ENCODE data around the gene SSC4D. TPM values are rescaled to one million over a fixed set of nuclear protein-coding genes. Genes with fewer than 3 reads are reported as not detected.
"Not testable (repeated sequence)": the region's sequence is repeated elsewhere in the genome, so short reads cannot be mapped to it uniquely, and the experiment has no call there.

SSC4D gene
- total RNA-seq, 1 donor from 2014 or later, result 6.0 TPM

GRCh38 chr7:76368190-76368589 is 41.3 kb downstream of the SSC4D start:
- peaks cover 14% of the 10 kb centered on the region for H3K4me1 ChIP-seq (ENCODE audit: insufficient read depth, low read length)
- Mint-ChIP-seq H3K27ac (ENCODE audit: unreplicated experiment) (peak overlapping the region; percentile 34), H3K36me3 (ENCODE audit: low read depth, unreplicated experiment) (no peaks in the 10 kb centered on the region), H3K9me3 (ENCODE audit: unreplicated experiment) (no peaks in the 10 kb centered on the region), H3K4me1 (ENCODE audit: low read depth, unreplicated experiment) (peaks cover 16% of the 10 kb centered on the region), H3K4me3 (ENCODE audit: unreplicated experiment) (no peak overlapping the region), H3K27me3 (ENCODE audit: low read depth, unreplicated experiment) (peaks cover 2% of the 10 kb centered on the region)
- no peaks in the 10 kb centered on the region for H3K27me3 ChIP-seq (ENCODE audit: insufficient read depth, low read length)
- no peaks in the 10 kb centered on the region for H3K79me2 ChIP-seq (ENCODE audit: insufficient read depth, low read length)
- no peak overlapping the region for H2AFZ ChIP-seq (ENCODE audit: low read depth, low read length)
- no peak overlapping the region for H3K4me3 ChIP-seq (ENCODE audit: insufficient read depth, low read depth, low read length)
- H3K36me3 ChIP-seq (ENCODE audit: insufficient read depth, low read length), result no peaks in the 10 kb centered on the region
- no peaks in the 10 kb centered on the region for H3K9me3 ChIP-seq (ENCODE audit: insufficient read depth, low read depth, low read length)
- no peak overlapping the region for H3K4me2 ChIP-seq (ENCODE audit: low read length)
- no peak overlapping the region for H3K9ac ChIP-seq (ENCODE audit: low read length)
- DNase-seq (ENCODE audit: low read depth), result no peak
- no peak for TF ChIP-seq EZH2 (IDR thresholded peaks at IDR 0.05; ENCODE audit: insufficient read depth, low read length)
- no peak for TF ChIP-seq CTCF (IDR thresholded peaks at IDR 0.05; ENCODE audit: insufficient read depth, low read depth, low read length)
- H3K27ac ChIP-seq (ENCODE audit: low read depth, low read length), result no peak overlapping the region
- no peaks in the 10 kb centered on the region for H4K20me1 ChIP-seq (ENCODE audit: insufficient read depth, low read length)
- no peak for FAIRE-seq

DNA sequence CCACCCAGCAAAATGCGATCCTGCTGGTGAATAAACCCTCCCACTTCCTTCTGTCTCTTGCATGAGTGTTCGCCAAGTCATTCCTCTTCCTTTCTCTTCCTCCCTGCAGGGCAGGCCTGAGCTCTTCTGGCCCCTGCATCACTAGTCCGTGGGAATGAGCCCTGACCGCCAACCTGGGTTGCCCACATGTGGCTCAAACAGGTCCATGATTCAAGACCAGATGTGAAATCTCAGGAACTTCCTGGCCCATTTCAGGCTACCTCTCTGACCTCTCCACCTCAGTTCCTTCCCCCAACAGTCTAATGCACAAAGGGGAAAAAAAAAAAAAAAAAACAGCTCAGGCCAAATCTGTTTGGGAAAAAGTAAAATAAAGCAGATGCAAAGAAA is 45.3 kb downstream of the SSC4D start:
- peak overlapping the region; percentile 97 for H2AFZ ChIP-seq (ENCODE audit: low read depth, low read length)
- Mint-ChIP-seq H3K36me3 (ENCODE audit: low read depth, unreplicated experiment) (no peaks in the 10 kb centered on the region), H3K4me3 (ENCODE audit: unreplicated experiment) (peak overlapping the region; percentile 61), H3K4me1 (ENCODE audit: low read depth, unreplicated experiment) (peaks cover 15% of the 10 kb centered on the region), H3K27ac (ENCODE audit: unreplicated experiment) (peak overlapping the region; percentile 95), H3K27me3 (ENCODE audit: low read depth, unreplicated experiment) (no peaks in the 10 kb centered on the region), H3K9me3 (ENCODE audit: unreplicated experiment) (no peaks in the 10 kb centered on the region)
- H3K4me1 ChIP-seq (ENCODE audit: insufficient read depth, low read length), result peaks cover 20% of the 10 kb centered on the region
- peak overlapping the region; percentile 82 for H3K4me2 ChIP-seq (ENCODE audit: low read length)
- DNase-seq (ENCODE audit: low read depth), result peak; percentile 70
- H4K20me1 ChIP-seq (ENCODE audit: insufficient read depth, low read length), result no peaks in the 10 kb centered on the region
- no peaks in the 10 kb centered on the region for H3K79me2 ChIP-seq (ENCODE audit: insufficient read depth, low read length)
- H3K9me3 ChIP-seq (ENCODE audit: insufficient read depth, low read depth, low read length), result no peaks in the 10 kb centered on the region
- no peak for FAIRE-seq
- TF ChIP-seq CTCF (IDR thresholded peaks at IDR 0.05; ENCODE audit: insufficient read depth, low read depth, low read length) (no peak), EZH2 (IDR thresholded peaks at IDR 0.05; ENCODE audit: insufficient read depth, low read length) (no peak)
- H3K9ac ChIP-seq (ENCODE audit: low read length), result peak overlapping the region; percentile 63
- H3K27me3 ChIP-seq (ENCODE audit: insufficient read depth, low read length), result no peaks in the 10 kb centered on the region
- H3K27ac ChIP-seq (ENCODE audit: low read depth, low read length), result peak overlapping the region; percentile 93
- peak overlapping the region; percentile 19 for H3K4me3 ChIP-seq (ENCODE audit: insufficient read depth, low read depth, low read length)
- H3K36me3 ChIP-seq (ENCODE audit: insufficient read depth, low read length), result no peaks in the 10 kb centered on the region

DNA sequence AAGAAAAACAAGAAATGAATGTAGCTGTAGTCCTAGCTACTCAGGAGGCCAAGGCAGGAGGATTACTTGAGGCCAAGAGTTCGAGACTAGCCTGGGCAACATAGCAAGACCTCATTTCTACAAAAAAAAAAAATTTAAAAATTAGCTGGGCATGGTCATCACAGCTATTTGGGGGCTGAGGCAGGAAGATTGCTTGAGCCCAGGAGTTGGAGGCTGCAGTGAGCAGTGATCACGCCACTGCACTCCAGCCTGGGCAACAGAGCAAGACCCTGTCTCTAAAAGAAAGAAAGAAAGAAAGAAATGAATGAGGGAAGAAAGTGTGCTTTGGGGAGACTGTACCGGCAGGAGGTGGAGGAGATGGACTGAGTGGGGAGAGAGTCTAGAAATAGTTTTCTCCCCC is 45.7 kb downstream of the SSC4D start:
- H3K4me1 ChIP-seq (ENCODE audit: insufficient read depth, low read length), result peaks cover 20% of the 10 kb centered on the region
- H3K4me2 ChIP-seq (ENCODE audit: low read length), result peak overlapping the region; percentile 82

More for the DNA sequence above, 45.7 kb downstream of the SSC4D start:
- Mint-ChIP-seq H3K4me1 (ENCODE audit: low read depth, unreplicated experiment) (peaks cover 15% of the 10 kb centered on the region), H3K27ac (ENCODE audit: unreplicated experiment) (peak overlapping the region; percentile 95)
- peak overlapping the region; percentile 97 for H2AFZ ChIP-seq (ENCODE audit: low read depth, low read length)
- not testable (repeated sequence) for H3K27me3 ChIP-seq (ENCODE audit: insufficient read depth, low read length); DNase-seq (ENCODE audit: low read depth); H3K9me3 ChIP-seq (ENCODE audit: insufficient read depth, low read depth, low read length); H4K20me1 ChIP-seq (ENCODE audit: insufficient read depth, low read length); H3K36me3 Mint-ChIP-seq (ENCODE audit: low read depth, unreplicated experiment); H3K79me2 ChIP-seq (ENCODE audit: insufficient read depth, low read length); H3K36me3 ChIP-seq (ENCODE audit: insufficient read depth, low read length); H3K4me3 Mint-ChIP-seq (ENCODE audit: unreplicated experiment); H3K9me3 Mint-ChIP-seq (ENCODE audit: unreplicated experiment); H3K4me3 ChIP-seq (ENCODE audit: insufficient read depth, low read depth, low read length); H3K27me3 Mint-ChIP-seq (ENCODE audit: low read depth, unreplicated experiment); FAIRE-seq
- peak overlapping the region; percentile 93 for H3K27ac ChIP-seq (ENCODE audit: low read depth, low read length)
- peak overlapping the region; percentile 63 for H3K9ac ChIP-seq (ENCODE audit: low read length)
